NB4 (cell line): ENCODE results near the gene PDLIM7.

Experiments used
- POLR2A ChIP-seq: IDR thresholded peaks from 2 replicates; pipeline ENCODE4 v1.6.1; 2011; ENCODE audit warnings: mild to moderate bottlenecking; ENCODE audit not compliant: insufficient read length; ENCODE audit errors: extremely low read depth
- TF ChIP-seq, protein P1 (sequence below): IDR thresholded peaks from one replicate; pipeline ENCODE4 v1.5.1; 2012; ENCODE audit warnings: low read depth, low read length

DNA sequence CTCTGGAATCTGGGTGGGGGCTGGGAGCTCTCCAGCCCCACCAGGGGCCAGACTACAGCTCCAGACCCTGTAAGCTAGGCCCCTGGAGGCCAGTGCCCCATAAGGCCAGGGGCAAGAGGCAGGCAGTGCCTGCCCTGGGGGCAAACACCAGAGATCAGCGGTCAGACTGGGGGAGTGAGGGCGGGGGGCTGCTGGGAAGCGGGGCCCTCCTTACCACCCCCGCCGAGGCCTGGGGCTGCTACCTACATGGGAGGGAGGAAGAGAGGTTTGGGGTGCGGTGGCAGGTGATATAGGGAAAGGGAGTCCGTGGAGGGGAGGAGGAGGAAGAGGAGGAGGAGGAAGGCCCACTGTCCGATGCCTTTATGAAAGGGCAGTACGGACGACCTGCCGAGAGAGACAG lies 38.0 kb downstream of the PDLIM7 start:
- TF ChIP-seq, protein P1, sequence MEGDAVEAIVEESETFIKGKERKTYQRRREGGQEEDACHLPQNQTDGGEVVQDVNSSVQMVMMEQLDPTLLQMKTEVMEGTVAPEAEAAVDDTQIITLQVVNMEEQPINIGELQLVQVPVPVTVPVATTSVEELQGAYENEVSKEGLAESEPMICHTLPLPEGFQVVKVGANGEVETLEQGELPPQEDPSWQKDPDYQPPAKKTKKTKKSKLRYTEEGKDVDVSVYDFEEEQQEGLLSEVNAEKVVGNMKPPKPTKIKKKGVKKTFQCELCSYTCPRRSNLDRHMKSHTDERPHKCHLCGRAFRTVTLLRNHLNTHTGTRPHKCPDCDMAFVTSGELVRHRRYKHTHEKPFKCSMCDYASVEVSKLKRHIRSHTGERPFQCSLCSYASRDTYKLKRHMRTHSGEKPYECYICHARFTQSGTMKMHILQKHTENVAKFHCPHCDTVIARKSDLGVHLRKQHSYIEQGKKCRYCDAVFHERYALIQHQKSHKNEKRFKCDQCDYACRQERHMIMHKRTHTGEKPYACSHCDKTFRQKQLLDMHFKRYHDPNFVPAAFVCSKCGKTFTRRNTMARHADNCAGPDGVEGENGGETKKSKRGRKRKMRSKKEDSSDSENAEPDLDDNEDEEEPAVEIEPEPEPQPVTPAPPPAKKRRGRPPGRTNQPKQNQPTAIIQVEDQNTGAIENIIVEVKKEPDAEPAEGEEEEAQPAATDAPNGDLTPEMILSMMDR, result no peak
- TF ChIP-seq POLR2A, result no peak
